AG04450 (cell line): ENCODE measurements around the gene CKS2. TPM values are rescaled to one million over a fixed set of nuclear protein-coding genes. Genes with fewer than 3 reads are reported as not detected.
A peak's percentile ranks its signal among the peaks of the same experiment; 100 is the strongest.
"Not testable (repeated sequence)": the region's sequence is repeated elsewhere in the genome, so short reads cannot be mapped to it uniquely, and the experiment has no call there.

Source experiments
- CTCF ChIA-PET: fragments of 300-600, 350-600 bp; formaldehyde crosslinking; extraction: SDS; loops from one replicate; lab custom pipeline; 2022; ENCODE audit warnings: antibody characterized with exemption, inconsistent platforms; lab: Charles Lee
- POLR2A ChIA-PET: fragments of 350-600 bp; formaldehyde crosslinking; extraction: SDS; loops from one replicate; lab custom pipeline; 2021; ENCODE audit warnings: antibody characterized with exemption, inconsistent platforms; lab: Yijun Ruan, JAX
- DNase-seq: peaks from one replicate; pipeline ENCODE4 v3.0.0-alpha.2; 2011; ENCODE audit warnings: low read depth, low spot score
- H3K27ac ChIP-seq: one replicate; pipeline ENCODE4 v1.5.1; 2012; ENCODE audit warnings: low read depth, low read length, control low read depth
- H3K27me3 ChIP-seq: one replicate; pipeline ENCODE4 v1.6.0; 2012; ENCODE audit warnings: low read length; ENCODE audit not compliant: control insufficient read depth, insufficient read depth
- H3K4me3 ChIP-seq: 2 replicates; pipeline ENCODE4 v1.5.1; 2011; ENCODE audit warnings: mild to moderate bottlenecking, low read depth, low read length, control low read depth
- H3K9me3 ChIP-seq: 2 replicates; pipeline ENCODE4 v1.5.1; 2012; ENCODE audit warnings: low read length; ENCODE audit not compliant: control insufficient read depth, insufficient read depth
- CTCF ChIP-seq: IDR thresholded peaks from 2 replicates; pipeline ENCODE4 v1.5.1; 2011; ENCODE audit warnings: low read depth, low read length, control low read depth, inconsistent platforms
- polyA plus RNA-seq: library from polyadenylated mRNA; depleted of rRNA; stranded (reverse); fragments of >200 nt; gene quantifications from 2 replicates; pipeline ENCODE4 v1.2.3, GENCODE V29; 2011

Gene CKS2
- polyA plus RNA-seq, 1 experiment = 137 TPM

- Histone ChIP-seq H3K4me3 (no peak overlapping the region), H3K27ac (no peak overlapping the region), H3K27me3 (no peaks in the 10 kb centered on the region), H3K9me3 (peaks cover 7% of the 10 kb centered on the region)
- CTCF ChIA-PET = no interaction called here
- POLR2A ChIA-PET = no interaction called here
- no peak for TF ChIP-seq CTCF
- no peak for DNase-seq
These were observed 33.5 kb upstream of the CKS2 start for GRCh38 chr9:89277454-89277853.

GRCh38 chr9:89278551-89278950 lies 32.4 kb upstream of the CKS2 start:
- no peaks in the 10 kb centered on the region for H3K27me3 ChIP-seq
- CTCF ChIA-PET = interaction anchor here (0.7 to 2.5 kb wide), 11 partner anchors 9 to 695 kb away, joined by 3 to 10 read pairs (median 3); no protein-coding TSS in a partner anchor
- H3K9me3 ChIP-seq = peaks cover 7% of the 10 kb centered on the region
- TF ChIP-seq CTCF = no peak
- POLR2A ChIA-PET = interaction anchor here (0.7 kb wide), 1 partner anchor 17 kb away, joined by 3 read pairs; no protein-coding TSS in a partner anchor
- DNase-seq = no peak
- H3K27ac ChIP-seq = no peak overlapping the region
- H3K4me3 ChIP-seq = no peak overlapping the region

- Histone ChIP-seq H3K27me3 (no peaks in the 10 kb centered on the region), H3K27ac (no peak overlapping the region), H3K4me3 (no peak overlapping the region), H3K9me3 (peaks cover 6% of the 10 kb centered on the region)
- DNase-seq = peak; percentile 21
- peak; percentile 69 for TF ChIP-seq CTCF
- CTCF ChIA-PET = interaction anchor here (0.7 to 2.5 kb wide), 12 partner anchors 10 to 695 kb away, joined by 3 to 10 read pairs (median 3); no protein-coding TSS in a partner anchor
- POLR2A ChIA-PET = interaction anchor here (0.7 kb wide), 1 partner anchor 17 kb away, joined by 3 read pairs; no protein-coding TSS in a partner anchor
These were observed 31.8 kb upstream of the CKS2 start for GRCh38 chr9:89278997-89279739.

GRCh38 chr9:89281106-89281505 lies 29.9 kb upstream of the CKS2 start:
- H3K27me3 ChIP-seq = no peaks in the 10 kb centered on the region
- no peak for TF ChIP-seq CTCF
- no peak overlapping the region for H3K27ac ChIP-seq
- H3K9me3 ChIP-seq = peaks cover 4% of the 10 kb centered on the region; the same call in 1 of the 2 replicates
- CTCF ChIA-PET = no interaction called here
- POLR2A ChIA-PET = no interaction called here
- DNase-seq = no peak
- H3K4me3 ChIP-seq = no peak overlapping the region

- H3K4me3 ChIP-seq = peak overlapping the region; percentile 22; the same call in 1 of the 2 replicates
- H3K27me3 ChIP-seq, CTCF ChIA-PET, POLR2A ChIA-PET, DNase-seq, H3K9me3 ChIP-seq, H3K27ac ChIP-seq: not testable (repeated sequence)
These were observed 28.6 kb upstream of the CKS2 start for GRCh38 chr9:89282248-89282968.
